A204.1 (cell line): ENCODE results near the gene HYDIN.
"Not testable (repeated sequence)": the region's sequence is repeated elsewhere in the genome, so short reads cannot be mapped to it uniquely, and the experiment has no call there.

ENCODE experiments used
- FAIRE-seq: peaks from 2 replicates; lab custom pipeline; 2012; peaks lifted over from hg19 to GRCh38; lab: Jason Lieb, UNC

HYDIN gene

GRCh38 chr16:70823498-70824118 is 406.9 kb downstream of the HYDIN start:
- not testable (repeated sequence) for FAIRE-seq

GRCh38 chr16:70822734-70823133 is 407.8 kb downstream of the HYDIN start:
- not testable (repeated sequence) for FAIRE-seq

GRCh38 chr16:70818088-70818487 is 412.4 kb downstream of the HYDIN start:
- FAIRE-seq = not testable (repeated sequence)

- FAIRE-seq = no peak
Measured at GRCh38 chr16:70809392-70810060, 421.0 kb downstream of the HYDIN start.

GRCh38 chr16:70808371-70808770 is 422.2 kb downstream of the HYDIN start:
- FAIRE-seq = no peak

GRCh38 chr16:70805787-70806186 is 424.7 kb downstream of the HYDIN start:
- FAIRE-seq = no peak

- no peak for FAIRE-seq
Measured at GRCh38 chr16:70805380-70805779, 425.1 kb downstream of the HYDIN start.

- FAIRE-seq = no peak
Measured at GRCh38 chr16:70804734-70805169, 425.8 kb downstream of the HYDIN start.

- no peak for FAIRE-seq
Measured at GRCh38 chr16:70804153-70804733, 426.3 kb downstream of the HYDIN start.

GRCh38 chr16:70803319-70803718 is 427.2 kb downstream of the HYDIN start:
- FAIRE-seq = no peak

- FAIRE-seq = no peak
Measured at GRCh38 chr16:70801611-70802010, 428.9 kb downstream of the HYDIN start.

- no peak for FAIRE-seq
Measured at GRCh38 chr16:70800781-70801480, 429.6 kb downstream of the HYDIN start, which contains the start of gene VAC14. Gene VAC14, minus strand, starts transcription at chr16:70801158. Its CDS starts 258 bp downstream, at chr16:70800900.

GRCh38 chr16:70800311-70800710 is 430.2 kb downstream of the HYDIN start:
- FAIRE-seq = no peak

- FAIRE-seq = no peak
Measured at GRCh38 chr16:70796301-70796700, 434.2 kb downstream of the HYDIN start.

GRCh38 chr16:70795296-70795912 is 435.1 kb downstream of the HYDIN start:
- no peak for FAIRE-seq

GRCh38 chr16:70793851-70794502 is 436.5 kb downstream of the HYDIN start:
- FAIRE-seq = no peak

- FAIRE-seq = no peak
Measured at GRCh38 chr16:70790815-70791214, 439.7 kb downstream of the HYDIN start.

GRCh38 chr16:70789595-70790447 is 440.7 kb downstream of the HYDIN start:
- no peak for FAIRE-seq

- no peak for FAIRE-seq
Measured at GRCh38 chr16:70788668-70789594, 441.6 kb downstream of the HYDIN start.
